Measurements from ENCODE around the gene NEMP2.

Gene NEMP2

DNA sequence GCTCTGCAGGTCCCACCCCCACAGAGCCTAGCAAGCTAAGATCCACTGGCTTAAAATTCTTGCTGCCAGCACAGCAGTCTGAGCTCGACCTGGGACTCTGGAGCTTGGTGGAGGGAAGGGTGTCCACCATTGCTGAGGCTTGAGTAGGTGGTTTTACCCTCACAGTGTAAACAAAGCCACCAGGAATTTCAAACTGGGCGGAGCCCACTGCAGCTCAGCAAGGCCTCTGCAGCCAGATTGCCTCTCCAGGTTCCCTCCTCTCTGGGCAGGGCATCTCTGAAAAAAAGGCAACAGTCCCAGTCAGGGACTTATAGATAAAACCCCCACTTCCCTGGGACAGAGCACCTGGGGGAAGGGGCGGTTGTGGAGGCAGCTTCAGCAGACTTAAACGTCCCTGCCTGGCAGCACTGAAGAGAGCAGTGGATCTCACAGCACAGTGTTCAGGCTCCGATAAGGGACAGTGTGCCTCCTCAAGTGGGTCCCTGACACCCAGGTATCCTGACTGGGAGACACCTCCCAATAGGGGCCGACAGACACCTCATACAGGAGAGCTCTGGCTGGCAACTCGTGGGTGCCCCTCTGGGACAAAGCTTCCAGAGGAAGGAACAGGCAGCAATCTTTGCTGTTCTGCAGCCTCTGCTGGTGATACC lies 20.0 kb upstream of the NEMP2 start:
- DNase-seq: no peak

DNA sequence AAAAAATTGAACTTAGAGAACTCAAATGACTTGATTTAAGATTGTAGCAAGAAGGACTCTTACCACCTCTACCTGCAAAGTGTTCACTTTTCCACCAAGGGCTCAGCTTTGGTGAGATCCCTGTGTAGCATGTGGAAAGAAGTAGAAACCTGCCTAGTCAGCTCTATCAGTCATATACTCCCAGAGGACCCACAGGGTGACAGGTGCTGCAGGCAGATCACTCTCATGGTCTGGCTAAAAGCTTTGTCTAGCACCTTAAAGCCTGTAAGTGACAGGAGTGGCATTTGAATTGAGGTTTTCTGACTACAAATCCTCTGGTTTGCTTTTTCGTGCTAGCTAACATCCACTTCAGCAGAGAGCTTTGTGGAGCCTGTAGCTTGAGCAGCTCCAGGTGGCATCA lies 18.7 kb upstream of the NEMP2 start:
- peak; percentile 48 to 71 for DNase-seq

DNA sequence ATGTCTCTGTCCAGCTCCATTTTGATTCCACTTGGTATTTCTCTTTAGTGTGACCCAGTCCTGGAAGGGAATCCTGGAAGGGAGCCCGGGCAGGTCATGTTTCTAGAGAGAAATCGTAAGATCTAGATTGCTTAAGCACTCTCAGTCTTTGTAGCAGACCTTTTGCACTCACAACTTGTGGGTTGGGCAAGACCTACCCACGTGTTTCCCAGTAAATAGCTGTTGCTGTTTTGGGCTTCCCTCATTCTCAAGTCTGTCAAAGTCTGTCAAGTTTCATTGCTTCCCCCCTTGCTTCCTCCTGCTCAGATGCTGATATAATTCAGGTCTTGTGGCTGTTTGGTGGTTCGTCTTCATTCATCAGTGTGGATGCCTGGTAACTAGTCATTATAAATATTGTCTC lies 17.4 kb upstream of the NEMP2 start:
- DNase-seq: no peak

DNA sequence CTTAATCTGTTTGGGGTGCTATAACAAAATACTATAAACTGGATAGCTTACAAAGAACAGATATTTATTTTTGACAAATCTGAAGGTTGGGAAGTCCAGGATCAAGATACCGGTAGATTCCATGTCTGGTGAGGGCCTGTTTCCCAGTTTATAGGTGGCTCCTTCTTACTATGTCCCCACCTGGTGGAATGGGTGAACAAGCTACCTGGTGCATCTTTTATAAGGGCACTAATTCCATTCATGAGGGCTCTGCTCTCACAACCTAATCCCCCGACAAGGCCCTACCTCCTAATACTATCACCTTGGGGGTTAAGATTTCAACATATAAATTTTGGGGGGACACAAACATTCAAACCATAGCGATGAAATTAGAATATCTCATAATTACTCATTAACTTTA lies 15.6 kb upstream of the NEMP2 start:
- DNase-seq: no peak

DNA sequence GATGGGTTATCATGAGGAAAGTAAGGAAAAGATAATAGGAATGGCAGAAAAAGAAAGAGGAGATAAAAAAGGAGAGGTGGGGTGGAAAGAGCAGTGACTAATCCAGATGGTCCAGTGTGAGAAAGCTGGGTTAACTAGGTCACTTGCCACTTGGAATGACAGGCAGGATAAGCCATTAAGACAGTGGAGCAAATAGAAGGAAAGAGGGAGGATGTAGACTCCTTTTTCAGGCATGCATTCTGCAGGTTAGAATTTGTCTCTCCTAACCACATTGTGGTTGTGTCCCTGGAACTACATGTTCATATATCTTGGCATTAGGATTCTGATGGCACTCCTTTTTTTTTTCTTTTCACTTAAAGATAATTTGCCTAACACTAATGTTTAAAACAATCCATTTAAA lies 13.4 kb upstream of the NEMP2 start:
- no peak for DNase-seq

DNA sequence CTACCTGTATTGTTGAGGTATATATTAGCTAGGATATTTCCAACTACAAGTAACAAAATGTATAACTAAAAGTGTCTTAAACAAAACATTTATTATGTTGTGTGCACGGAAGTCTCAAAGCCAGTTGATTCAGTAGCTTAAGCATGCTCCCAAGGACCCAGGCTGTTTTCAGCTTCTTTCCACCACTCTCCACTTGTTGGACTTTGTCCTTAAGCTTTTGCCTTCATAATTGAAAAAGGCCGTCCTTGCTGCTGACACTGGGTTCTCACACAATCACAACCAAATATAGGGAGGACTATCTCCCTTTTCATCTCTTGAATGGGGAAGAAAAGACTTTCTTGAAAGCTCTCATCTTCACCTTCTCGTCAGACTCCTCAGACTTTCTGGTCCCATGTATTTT lies 12.2 kb upstream of the NEMP2 start:
- no peak for DNase-seq

DNA sequence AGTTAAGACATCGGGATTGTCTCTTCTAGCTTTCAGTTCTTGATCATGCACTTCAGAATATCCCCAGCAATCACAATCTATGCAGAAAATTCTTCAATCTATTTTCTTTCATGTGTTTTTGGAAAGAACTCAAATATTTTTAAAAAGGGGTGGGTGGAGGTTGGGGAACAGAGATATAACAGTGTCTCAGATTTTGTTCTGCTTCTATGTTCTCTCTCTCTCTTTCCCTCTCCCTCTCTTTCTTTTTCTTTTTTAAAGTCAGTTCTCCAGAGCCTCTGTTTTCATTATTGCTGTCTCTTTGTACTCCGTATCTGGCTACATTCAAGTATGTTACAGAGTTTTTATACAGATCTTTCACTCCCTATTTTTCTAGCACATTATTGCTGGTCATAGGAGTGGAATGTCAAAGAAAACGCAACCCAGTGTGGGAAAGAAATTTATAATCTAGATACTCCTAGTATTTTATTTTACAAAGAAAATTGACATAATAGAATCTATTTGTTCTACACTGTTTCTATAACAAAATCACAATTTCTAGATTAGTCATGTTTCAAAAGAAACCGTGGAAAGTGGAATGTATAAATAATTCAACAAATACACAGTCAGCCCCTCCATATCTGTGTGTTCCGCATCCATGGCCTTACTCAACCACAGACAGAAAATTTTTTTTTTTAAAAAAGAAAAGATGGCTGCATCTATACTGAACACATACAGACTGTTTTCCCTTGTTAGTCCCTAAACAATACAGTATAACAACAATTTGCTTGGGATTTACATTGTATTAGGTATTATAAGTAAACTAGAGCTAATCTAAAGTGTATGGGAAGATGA lies 11.2 kb upstream of the NEMP2 start:
- no peak for DNase-seq

DNA sequence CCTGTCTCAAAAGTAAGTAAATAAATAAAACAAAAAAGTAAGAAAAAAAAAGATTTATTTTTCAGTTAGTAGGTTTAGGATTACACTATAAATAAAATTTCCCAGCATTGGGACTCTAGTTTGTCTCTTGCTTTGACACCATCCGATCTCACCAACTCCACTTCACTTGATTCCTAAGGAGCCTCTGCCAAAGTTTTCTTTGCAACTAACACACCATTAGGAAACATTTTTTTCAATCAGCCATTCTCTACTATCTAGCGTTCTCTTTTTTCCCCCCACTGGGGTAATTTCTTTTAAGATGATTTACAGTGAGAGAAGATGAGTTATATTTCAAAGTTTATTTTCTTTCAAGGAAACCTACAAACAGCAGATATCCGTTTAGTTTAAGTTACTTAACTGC lies 10.6 kb upstream of the NEMP2 start:
- DNase-seq: no peak

DNA sequence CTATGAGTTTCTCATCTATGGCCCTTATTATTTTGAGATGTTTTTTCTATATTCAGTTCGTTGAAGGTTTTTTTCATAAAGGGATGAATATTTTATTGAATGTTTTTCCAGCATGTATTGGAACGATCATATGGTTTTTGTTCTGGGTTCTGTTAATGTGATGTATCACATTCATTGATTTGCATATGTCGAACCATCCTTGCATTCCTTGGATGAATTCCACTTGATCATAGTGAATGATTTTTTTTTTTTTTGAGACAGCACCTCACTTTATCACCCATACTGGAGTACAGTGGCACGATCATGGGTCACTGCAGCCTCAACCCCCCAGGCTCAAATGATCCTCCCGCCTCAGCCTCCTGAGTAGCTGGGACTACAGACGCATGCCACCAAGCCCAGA lies 5.5 kb upstream of the NEMP2 start:
- no peak for DNase-seq

DNA sequence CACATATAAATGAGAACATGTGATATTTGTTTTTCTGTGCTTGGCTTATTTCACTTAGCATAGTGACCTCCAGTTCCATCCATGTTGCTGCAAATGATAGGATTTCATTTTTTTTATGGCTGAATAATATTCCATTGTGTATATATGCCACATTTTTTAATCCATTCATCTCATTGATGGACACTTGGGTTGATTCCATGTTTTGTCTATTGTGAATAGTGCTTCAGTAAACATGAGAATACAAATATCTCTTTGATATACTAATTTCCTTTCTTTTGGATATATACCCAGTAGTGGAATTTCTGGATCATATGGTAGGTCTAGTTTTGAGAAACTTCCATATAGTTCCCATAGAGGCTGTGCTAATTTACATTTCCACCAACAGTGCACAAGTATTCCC lies 3.7 kb upstream of the NEMP2 start:
- DNase-seq: no peak

DNA sequence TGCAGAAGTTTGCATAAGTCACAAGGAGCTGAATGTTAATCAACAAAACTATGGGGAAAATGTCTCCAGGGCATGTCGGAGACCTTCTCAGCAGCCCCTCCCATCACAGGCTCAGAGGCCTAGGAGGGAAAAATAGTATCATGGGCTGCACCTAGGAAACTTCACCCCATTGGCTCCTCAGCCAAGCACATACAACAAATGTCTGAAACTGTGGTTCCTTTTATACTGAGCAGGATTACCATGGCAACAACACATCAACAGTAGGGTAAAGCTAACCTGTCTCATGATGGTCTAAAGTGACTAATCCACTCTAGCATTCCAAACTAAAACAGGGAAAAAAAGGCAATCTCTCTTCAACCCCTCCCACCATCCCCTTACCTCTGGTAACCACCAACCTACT lies 3.2 kb upstream of the NEMP2 start:
- DNase-seq: no peak

DNA sequence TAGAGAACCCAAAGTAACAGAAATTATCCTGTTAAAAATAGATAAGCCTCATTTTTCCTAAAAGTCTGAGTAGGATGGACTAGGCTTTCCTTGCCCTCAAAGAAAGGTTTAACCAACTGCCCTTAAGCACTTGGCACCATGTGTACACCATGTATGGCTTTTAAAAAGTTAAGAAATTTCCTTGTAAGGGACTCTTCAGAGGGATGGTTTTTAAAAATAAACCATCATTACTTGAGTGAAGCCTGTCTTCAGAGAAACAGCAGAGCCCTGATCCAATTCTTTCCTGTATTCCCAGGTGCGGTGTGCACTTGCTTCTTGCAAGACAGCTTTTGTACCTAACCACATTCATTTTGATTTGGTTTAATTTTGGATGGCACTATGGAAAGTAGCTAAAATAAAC lies 1.1 kb upstream of the NEMP2 start:
- no peak for DNase-seq

DNA sequence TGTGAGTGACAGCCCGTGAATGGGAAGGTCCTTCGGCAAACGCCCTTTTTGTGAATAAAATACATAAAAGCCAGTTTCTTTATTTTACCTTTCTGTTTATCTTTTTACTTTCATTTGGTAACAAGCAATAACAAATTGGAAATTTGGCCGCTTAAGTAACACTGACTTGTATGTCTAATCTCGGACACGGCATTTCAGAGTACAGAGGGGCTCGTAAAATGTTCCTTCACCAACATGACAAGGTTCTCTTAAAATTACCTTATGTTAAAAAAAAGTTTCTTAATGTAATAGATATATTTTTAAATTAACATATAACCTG lies 558 bp upstream of the NEMP2 start:
- DNase-seq: no peak

DNA sequence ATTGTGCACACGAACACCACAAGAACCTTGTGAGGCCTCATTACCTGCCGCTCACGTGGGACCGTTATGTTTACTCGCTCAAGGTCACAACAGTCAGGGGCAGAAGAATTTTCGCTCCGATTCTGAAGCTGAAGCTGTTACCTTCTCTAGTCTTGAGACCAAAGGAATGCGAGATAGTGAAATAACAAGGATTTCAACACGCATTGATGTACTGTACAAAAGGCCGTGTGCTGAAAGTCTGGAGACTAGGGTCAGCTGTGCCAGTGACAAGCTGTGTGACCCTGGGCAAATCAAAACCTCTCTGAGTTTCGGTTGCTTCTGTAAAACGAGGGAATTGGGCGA lies 583 bp downstream of the NEMP2 start:
- no peak for DNase-seq

DNA sequence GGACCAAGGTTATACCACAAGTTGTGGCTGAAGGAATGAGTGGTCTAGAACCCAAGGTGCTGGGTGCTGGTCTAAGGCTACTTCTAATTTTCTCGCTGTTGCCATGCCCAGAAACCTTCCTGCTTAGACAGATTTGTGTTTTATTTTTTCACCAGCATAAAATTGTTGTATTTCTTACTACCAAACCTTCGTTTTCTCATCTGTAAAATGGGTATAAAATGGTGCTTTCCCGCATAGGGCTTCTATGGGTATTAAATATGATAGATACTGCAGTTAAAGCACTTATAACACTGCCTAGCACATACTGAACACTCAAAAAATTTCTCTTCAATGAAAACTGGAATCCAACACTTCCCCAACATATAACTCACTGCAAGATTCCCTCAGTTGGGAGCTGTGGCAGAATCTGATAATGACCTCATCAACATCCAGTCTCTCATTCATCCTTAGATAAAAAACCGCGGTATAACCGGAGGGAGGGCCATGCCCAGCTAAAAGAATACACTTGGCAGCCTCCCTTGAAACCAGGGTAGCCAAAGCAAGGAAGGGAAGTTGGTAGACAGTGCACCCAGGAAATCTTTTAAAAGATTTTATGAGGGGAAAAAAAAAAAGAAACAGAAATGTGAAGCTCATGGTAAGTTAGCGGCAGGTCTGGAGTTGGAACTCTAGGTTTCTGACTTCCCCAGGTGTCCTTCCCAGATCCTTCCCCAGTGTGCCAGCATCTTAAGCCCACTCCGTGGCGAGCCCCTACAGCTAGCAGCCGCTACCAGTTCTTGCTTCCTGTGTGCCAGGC lies 1.2 kb downstream of the NEMP2 start:
- no peak for DNase-seq

DNA sequence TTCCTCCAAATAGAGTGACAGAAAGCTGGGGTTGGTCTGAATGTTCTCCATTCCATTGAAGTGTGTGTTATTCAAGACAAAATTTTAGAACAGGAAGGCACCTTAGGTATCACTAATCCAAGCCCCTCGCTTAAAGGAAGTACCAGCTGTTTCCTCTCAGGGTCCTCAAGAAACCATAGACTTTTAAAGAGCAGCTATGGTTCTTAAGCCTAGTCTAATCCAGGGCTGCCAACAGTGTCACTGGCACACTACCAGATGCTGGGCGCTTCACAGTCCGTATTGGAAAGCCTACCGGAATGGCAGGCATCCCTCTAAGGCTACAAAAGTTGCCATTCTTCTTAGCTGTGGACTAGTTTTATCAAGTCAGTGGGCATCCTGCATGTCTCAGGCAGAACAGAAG lies 1.9 kb downstream of the NEMP2 start:
- no peak for DNase-seq

DNA sequence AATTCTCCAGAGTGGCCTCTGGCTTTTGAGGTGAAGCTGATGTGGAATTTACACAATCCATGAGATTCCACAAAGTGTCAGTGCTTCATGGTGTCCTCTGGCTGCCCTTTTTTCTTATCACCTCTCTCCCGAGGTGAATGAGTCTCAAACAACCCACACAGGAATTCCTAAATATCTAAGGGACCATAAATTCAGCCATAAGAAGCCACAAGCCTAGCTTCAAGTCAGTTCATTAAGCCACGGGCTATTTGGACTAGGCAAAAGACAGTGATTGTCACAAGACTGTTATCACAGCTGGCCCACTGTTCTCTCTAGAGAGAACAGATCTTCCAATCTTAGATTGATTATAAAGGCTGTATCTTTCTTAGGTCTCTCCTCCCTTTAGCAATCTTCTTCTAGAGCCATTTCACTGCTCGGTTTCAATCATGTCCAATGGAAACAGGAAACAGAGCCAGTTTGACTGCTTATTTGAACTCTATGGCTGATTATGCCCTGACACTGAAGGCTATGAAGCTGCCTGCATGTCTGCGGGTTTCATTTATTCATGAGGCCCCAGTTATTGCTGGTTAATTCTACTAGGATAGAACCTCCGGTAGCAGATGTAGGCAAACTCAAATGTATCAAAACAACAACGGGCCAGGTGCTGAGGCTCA lies 4.1 kb downstream of the NEMP2 start:
- DNase-seq: no peak

DNA sequence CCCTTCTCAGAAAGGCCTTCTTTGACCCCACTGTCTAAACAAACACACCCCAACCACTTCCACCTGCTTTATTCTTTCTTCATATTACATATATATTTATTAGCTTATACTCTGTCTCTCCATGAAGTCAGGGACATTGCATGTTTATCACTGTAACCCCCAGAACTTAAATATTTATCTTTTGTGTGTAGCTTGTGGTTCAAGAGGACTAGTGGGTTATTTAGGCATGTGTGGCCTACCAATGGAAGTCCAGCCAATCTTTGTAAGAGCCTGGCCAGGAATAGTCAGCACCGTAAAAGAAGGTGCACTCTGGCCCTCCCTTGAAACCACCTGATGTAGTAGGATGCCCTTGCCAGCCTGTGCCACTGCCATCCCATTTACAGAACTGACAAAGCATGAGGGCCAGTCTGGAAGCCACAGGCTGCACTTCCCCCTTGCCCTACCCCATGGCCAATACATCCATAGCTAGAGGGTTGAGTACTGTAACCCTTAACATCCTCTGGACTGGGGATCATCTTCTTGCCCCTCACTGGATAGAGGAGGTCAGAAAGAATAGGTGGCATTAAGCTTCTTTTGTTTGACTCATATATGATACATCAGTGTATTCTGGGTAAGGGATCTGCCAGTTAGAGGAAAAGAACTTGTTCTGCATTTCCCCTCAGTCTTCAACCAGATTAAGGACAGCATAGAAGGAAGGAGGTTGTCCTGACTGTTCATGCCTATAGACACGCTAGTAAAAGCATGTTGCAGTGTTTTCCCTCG lies 4.9 kb downstream of the NEMP2 start:
- DNase-seq: no peak

DNA sequence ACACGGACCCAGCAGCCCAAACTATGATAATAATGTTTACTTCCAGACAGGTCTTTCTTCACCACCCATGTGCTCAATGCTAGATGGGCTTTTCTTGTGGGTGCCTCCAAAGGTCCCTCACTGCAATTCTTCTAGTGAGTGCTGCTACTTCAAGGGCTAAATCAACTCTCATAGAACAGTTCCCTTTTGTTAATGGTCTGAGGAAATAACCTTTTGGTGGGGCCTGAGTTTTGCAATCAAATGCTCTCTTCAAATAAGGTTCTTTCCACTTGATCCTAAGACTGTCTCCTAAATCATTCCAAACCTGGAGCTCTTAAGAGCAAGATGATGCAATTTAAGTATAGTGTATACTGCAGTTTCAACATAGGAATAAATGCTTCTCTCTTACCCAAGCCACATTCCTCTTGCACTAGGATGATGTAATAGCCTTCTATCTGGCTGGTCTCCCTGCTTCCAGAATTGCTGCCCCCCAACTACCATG lies 6.0 kb downstream of the NEMP2 start:
- no peak for DNase-seq

DNA sequence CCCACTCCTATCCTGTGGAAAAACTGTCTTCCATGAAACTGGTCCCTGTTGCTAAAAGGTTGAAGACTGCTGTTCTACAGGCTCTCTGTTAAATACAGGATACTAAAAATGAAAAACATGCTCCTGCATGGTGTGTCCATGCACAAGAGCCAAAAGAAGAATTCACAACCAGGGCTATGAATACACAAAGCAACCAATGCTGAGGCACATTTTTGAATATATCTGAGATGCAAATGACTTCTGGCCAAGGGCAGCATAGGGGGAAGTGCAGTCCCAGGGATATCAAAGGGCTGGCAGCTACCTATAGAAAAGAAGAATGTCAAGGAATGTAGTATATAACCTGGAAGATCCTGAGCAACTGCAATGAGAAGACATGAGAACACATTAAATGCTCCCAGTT lies 6.6 kb downstream of the NEMP2 start:
- DNase-seq: no peak

DNA sequence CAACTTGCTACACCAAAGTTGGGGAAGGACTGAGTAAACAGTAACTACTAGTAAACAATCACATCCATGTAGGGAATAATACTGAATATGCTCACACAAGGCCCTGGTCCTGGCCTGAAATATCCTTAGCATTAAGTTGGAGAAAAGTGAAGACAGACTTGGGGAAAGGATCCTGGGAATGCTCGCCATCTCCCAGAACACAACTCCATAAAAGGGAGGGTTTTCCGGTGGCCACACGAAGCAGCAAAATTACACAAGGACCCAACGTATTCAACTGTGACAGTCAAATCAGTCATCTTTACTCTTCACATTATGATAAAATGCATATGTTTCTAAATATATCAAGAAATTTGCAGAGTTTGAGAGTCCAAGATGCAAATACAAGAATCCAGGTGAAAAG lies 7.3 kb downstream of the NEMP2 start:
- no peak for DNase-seq

DNA sequence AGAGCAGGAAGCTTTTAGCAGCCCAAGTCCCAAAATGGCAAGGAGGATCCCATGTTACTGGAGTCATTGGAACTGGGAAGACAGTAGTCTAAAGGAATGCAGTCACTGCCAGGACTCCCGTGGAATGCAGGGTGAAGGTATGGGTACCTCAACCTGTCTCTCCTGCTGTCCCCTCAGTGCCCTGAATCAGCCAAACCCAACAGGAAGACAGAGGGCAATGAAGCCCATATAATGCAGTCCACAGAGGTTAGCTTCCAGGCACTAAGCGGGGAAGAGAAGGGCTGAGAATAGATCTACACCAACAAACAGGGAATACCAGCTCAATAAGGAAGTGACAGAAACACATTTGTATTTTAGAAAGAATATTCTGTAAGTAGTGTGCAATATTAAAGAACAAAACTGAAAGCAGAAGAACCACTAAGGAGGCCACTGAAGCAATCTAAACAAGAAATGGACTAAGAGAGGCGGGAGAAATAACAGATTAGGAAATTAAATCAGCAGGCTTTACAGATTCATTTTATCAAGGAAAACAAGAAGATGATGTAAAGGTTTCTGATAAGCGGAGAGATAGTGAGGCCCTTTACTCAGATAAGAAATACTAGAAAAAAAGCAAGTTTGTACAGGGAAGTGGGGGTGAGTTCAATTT lies 8.3 kb downstream of the NEMP2 start:
- no peak for DNase-seq

Measured in NCI-H187 (cell line).